Measurements from ENCODE around the gene RNF38. TPM values are rescaled to one million over a fixed set of nuclear protein-coding genes. Genes with fewer than 3 reads are reported as not detected.

RNF38 gene
- total RNA-seq, 1 experiment from 2014 or later = 18.6 TPM

DNA sequence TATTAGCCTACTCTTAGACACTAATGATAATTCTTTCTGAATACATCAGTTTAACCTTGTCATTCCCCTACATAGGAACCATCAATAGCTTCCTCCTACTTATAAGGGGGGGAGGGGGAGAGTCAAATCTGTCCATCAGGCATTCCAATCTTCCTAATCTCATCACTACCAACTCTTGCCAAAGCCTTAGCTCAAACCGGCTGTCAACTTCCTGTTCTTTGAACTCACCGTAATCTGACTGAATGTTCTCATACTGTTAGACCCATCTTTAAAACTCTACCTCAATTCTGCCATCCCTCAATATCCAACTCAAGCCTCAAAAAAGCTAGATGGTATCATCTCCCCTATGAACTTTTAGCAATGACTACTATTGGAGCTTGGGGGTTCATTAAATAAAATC lies 41.9 kb upstream of the RNF38 start:
- ChIA-PET POLR2A (interaction anchor here (1.1 kb wide), 1 partner anchor 42 kb away, joined by 3 read pairs; the partner anchor contains the start of gene RNF38), CTCF (interaction anchor here (0.6 to 8.3 kb wide), 6 partner anchors 8 to 114 kb away, joined by 3 to 73 read pairs (median 3); no protein-coding TSS in a partner anchor)
- BruUV-seq (replicated peaks) = no TSS peak
- Mint-ChIP-seq H3K4me3 (ENCODE audit: unreplicated experiment) (no peak overlapping the region), H3K4me1 (ENCODE audit: insufficient read depth, unreplicated experiment) (peaks cover 12% of the 10 kb centered on the region), H3K9me3 (ENCODE audit: unreplicated experiment) (no peaks in the 10 kb centered on the region), H3K27me3 (ENCODE audit: insufficient read depth, unreplicated experiment) (no peaks in the 10 kb centered on the region), H3K27ac (ENCODE audit: low read depth, unreplicated experiment) (no peak overlapping the region), H3K36me3 (ENCODE audit: insufficient read depth, unreplicated experiment) (no peaks in the 10 kb centered on the region)
- DNase-seq (ENCODE audit: unreplicated experiment) = no peak
- TF ChIP-seq, protein P1, sequence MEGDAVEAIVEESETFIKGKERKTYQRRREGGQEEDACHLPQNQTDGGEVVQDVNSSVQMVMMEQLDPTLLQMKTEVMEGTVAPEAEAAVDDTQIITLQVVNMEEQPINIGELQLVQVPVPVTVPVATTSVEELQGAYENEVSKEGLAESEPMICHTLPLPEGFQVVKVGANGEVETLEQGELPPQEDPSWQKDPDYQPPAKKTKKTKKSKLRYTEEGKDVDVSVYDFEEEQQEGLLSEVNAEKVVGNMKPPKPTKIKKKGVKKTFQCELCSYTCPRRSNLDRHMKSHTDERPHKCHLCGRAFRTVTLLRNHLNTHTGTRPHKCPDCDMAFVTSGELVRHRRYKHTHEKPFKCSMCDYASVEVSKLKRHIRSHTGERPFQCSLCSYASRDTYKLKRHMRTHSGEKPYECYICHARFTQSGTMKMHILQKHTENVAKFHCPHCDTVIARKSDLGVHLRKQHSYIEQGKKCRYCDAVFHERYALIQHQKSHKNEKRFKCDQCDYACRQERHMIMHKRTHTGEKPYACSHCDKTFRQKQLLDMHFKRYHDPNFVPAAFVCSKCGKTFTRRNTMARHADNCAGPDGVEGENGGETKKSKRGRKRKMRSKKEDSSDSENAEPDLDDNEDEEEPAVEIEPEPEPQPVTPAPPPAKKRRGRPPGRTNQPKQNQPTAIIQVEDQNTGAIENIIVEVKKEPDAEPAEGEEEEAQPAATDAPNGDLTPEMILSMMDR (IDR thresholded peaks at IDR 0.05; ENCODE audit: unreplicated experiment) = no peak
- intact Hi-C loops (cut with micrococcal nuclease) = no loop called here

DNA sequence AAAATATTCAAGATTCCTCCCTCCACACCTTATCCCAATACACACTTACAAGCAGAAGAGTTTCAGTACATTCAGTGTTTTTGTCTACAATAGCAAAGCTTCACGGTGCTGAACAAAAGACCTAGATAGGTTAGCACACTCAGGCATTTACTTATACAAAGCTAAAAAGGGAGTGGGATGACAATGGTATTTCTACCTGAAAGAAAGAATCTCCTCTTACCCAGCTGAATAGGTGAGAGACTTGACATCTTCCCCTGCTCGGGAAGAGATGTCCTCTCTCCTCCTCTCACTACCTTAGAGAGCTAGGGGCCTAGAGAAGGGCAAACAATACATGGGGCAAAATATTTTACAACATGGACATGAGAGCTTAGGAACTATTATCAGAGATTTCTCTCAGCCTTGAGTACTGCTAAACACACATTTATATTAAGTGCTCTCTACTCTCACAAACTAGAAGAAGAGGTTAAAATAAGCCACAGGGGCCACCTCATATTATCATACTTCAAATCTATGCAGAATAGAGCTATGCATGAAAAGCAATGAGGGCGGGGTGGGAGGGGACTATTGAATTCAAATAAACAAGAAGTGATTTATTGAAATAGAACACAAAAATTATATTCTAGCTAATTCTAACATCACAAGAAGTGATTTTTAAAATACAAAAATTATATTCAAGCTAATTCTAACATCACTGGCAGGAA lies 38.6 kb upstream of the RNF38 start:
- Mint-ChIP-seq H3K4me3 (ENCODE audit: unreplicated experiment) (no peak overlapping the region), H3K9me3 (ENCODE audit: unreplicated experiment) (no peaks in the 10 kb centered on the region), H3K27ac (ENCODE audit: low read depth, unreplicated experiment) (no peak overlapping the region), H3K36me3 (ENCODE audit: insufficient read depth, unreplicated experiment) (no peaks in the 10 kb centered on the region), H3K27me3 (ENCODE audit: insufficient read depth, unreplicated experiment) (no peaks in the 10 kb centered on the region), H3K4me1 (ENCODE audit: insufficient read depth, unreplicated experiment) (peaks cover 8% of the 10 kb centered on the region)
- ChIA-PET POLR2A (interaction anchor here (0.6 to 1.0 kb wide), 2 partner anchors 12 to 105 kb away, joined by 3 to 4 read pairs; no protein-coding TSS in a partner anchor), CTCF (interaction anchor here (0.6 to 8.3 kb wide), 8 partner anchors 9 to 118 kb away, joined by 3 to 73 read pairs (median 4); no protein-coding TSS in a partner anchor)
- intact Hi-C loops (cut with micrococcal nuclease) = no loop called here
- BruUV-seq (replicated peaks) = no TSS peak
- TF ChIP-seq, protein P1 (IDR thresholded peaks at IDR 0.05; ENCODE audit: unreplicated experiment) = no peak
- no peak for DNase-seq (ENCODE audit: unreplicated experiment)

DNA sequence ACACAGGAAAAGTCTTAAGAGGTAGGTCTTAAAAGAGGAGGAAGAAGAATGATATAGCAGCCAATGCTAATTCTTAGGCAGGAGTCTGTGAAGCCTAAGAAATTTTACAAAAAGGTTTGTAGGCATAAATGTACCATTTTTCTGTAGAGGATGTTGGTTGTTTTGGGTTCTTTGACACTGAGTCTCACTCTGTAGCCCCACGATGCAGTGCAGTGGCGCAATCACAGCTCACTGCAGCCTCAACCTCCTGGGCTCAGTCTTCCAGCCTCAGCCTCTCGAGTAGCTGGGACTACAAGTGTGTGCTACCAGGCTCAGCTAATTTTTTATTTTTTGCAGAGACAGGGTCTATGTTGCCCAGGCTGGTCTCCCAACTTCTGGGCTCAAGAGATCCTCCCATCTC lies 37.7 kb upstream of the RNF38 start:
- Mint-ChIP-seq H3K27me3 (ENCODE audit: insufficient read depth, unreplicated experiment) (no peaks in the 10 kb centered on the region), H3K4me1 (ENCODE audit: insufficient read depth, unreplicated experiment) (peaks cover 4% of the 10 kb centered on the region), H3K4me3 (ENCODE audit: unreplicated experiment) (no peak overlapping the region), H3K27ac (ENCODE audit: low read depth, unreplicated experiment) (no peak overlapping the region), H3K36me3 (ENCODE audit: insufficient read depth, unreplicated experiment) (no peaks in the 10 kb centered on the region), H3K9me3 (ENCODE audit: unreplicated experiment) (no peaks in the 10 kb centered on the region)
- no peak for DNase-seq (ENCODE audit: unreplicated experiment)
- TF ChIP-seq, protein P1 (IDR thresholded peaks at IDR 0.05; ENCODE audit: unreplicated experiment) = no peak
- BruUV-seq (replicated peaks) = no TSS peak
- POLR2A ChIA-PET = interaction anchor here (1.0 kb wide), 1 partner anchor 13 kb away, joined by 4 read pairs; no protein-coding TSS in a partner anchor
- intact Hi-C loops (cut with micrococcal nuclease) = no loop called here
- CTCF ChIA-PET = interaction anchor here (0.8 to 3.8 kb wide), 8 partner anchors 9 to 118 kb away, joined by 3 to 32 read pairs (median 3); no protein-coding TSS in a partner anchor

DNA sequence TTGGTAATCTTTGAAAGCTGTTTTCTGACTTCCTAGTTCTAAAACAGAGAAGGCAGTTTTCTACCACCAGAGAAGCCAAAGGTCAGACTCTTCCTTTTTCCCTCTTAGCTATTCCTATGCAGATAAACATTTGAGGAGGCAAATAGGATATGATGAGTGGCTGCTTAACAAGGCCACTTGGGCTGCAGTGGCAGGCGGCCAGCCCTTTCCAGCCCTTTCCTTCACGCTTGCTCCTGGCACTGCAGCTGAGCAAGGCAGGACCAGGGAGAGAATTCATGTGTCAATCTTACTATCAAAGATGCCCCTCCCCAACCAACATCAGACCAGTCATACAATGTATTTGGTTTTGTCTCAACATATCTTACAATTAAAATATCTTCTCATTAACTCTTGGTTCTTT lies 36.8 kb upstream of the RNF38 start:
- H3K27ac Mint-ChIP-seq (ENCODE audit: low read depth, unreplicated experiment) = no peak overlapping the region
- intact Hi-C loops (cut with micrococcal nuclease) = no loop called here
- H3K9me3 Mint-ChIP-seq (ENCODE audit: unreplicated experiment) = no peaks in the 10 kb centered on the region

More for the DNA sequence above, 36.8 kb upstream of the RNF38 start:
- Mint-ChIP-seq H3K4me3 (ENCODE audit: unreplicated experiment) (no peak overlapping the region), H3K36me3 (ENCODE audit: insufficient read depth, unreplicated experiment) (no peaks in the 10 kb centered on the region), H3K27me3 (ENCODE audit: insufficient read depth, unreplicated experiment) (no peaks in the 10 kb centered on the region), H3K4me1 (ENCODE audit: insufficient read depth, unreplicated experiment) (peaks cover 4% of the 10 kb centered on the region)
- ChIA-PET CTCF (interaction anchor here (0.7 to 3.8 kb wide), 7 partner anchors 11 to 118 kb away, joined by 3 to 32 read pairs (median 4); no protein-coding TSS in a partner anchor), POLR2A (interaction anchor here (0.7 to 1.0 kb wide), 2 partner anchors 10 to 1791 kb away, joined by 3 read pairs; no protein-coding TSS in a partner anchor)
- no peak for DNase-seq (ENCODE audit: unreplicated experiment)
- no TSS peak for BruUV-seq (replicated peaks)
- TF ChIP-seq, protein P1 (IDR thresholded peaks at IDR 0.05; ENCODE audit: unreplicated experiment) = no peak

All from MCF 10A (cell line).